Omental fat pad (tissue), 4 donors: Measurements from ENCODE around the gene HTR2B. TPM values are rescaled to one million over a fixed set of nuclear protein-coding genes. Genes with fewer than 3 reads are reported as not detected.
"Not testable (repeated sequence)": the region's sequence is repeated elsewhere in the genome, so short reads cannot be mapped to it uniquely, and the experiment has no call there.

Experiments
- ATAC-seq: fragments of 150-250 bp; one replicate; pipeline ENCODE4 v1.9.1; 2016; ENCODE audit warnings: mild to moderate bottlenecking, moderate library complexity; ENCODE audit not compliant: low FRiP score
- DNase-seq: peaks from one replicate; pipeline ENCODE4 v3.0.0-alpha.2; 2019; ENCODE audit warnings: low spot score
- CTCF ChIP-seq, 3 donors: fragments of 450-650 bp; IDR thresholded peaks; one replicate each; pipeline ENCODE4 v1.5.1; 2016 to 2017; ENCODE audit warnings: antibody characterized with exemption in 3 of 3, mild to moderate bottlenecking in 3 of 3, moderate library complexity in 2 of 3
- small RNA-seq: library from RNA; depleted of rRNA; stranded (forward); fragments of <200 nt; gene quantifications from one replicate; pipeline ENCODE3, GENCODE V24; 2016
- total RNA-seq, 4 donors: library from RNA; depleted of rRNA; stranded (reverse); fragments of >200 nt; gene quantifications; one replicate each; pipeline ENCODE4 v1.1.0, GENCODE V29; 2016

HTR2B gene
- total RNA-seq, 4 donors from 2014 or later: 0.37 to 1.5 (median 0.87) TPM

GRCh38 chr2:231068525-231069222 is 56.2 kb downstream of the HTR2B start:
- DNase-seq (no peak), ATAC-seq (no peak)
- no peak for TF ChIP-seq CTCF (IDR thresholded peaks at IDR 0.05)

DNA sequence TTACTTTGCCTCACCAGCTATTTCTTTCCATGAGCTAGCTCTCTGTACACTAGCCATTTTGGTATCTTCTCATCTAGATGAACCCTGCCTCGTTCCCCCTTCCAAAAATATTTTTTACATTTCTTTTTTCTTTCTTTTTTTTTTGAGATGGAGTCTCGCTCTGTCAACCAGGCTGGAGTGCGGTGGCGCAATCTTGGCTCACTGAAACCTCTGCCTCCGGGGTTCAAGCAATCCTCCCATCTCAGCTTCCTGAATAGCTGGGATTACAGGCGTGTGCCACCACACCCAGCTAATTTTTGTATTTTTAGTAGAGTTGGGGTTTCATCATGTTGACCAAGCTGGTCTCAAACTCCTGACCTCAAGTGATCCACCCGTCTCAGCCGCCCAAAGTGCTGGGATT is 57.3 kb downstream of the HTR2B start:
- DNase-seq, ATAC-seq: not testable (repeated sequence)

- no peak for TF ChIP-seq CTCF (IDR thresholded peaks at IDR 0.05)
- ATAC-seq: no peak
Observed at GRCh38 chr2:231065966-231066365, 58.9 kb downstream of the HTR2B start.

DNA sequence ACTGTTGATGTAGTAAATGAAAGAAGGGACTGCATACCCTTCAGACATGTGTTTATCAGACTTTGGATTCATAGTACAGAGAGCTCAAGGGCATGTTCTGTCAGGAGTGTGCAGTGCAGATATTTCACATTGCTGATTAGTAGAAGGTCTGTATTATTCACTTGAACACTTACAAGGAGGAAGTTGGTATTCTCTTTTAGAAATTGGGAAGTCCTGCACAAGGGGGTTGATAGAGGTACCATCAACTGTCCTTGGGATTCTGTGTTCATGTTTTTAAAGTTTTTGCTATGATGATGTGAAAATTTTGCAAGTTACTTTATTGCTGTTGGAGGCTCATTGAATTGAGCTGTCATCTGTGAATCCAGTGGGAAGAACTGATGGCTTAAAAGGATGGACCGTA is 61.5 kb downstream of the HTR2B start:
- ATAC-seq (no peak), DNase-seq (no peak)
- no peak for TF ChIP-seq CTCF (IDR thresholded peaks at IDR 0.05)

More at GRCh38 chr2:231065966-231066365, 58.9 kb downstream of the HTR2B start:
- no peak for DNase-seq

- ATAC-seq (no peak), DNase-seq (no peak)
- TF ChIP-seq CTCF (IDR thresholded peaks at IDR 0.05): no peak
Observed at GRCh38 chr2:231062776-231063175, 62.1 kb downstream of the HTR2B start.

- ATAC-seq (no peak), DNase-seq (no peak)
- no peak for TF ChIP-seq CTCF (IDR thresholded peaks at IDR 0.05)
Observed at GRCh38 chr2:231059756-231060155, 65.1 kb downstream of the HTR2B start.

DNA sequence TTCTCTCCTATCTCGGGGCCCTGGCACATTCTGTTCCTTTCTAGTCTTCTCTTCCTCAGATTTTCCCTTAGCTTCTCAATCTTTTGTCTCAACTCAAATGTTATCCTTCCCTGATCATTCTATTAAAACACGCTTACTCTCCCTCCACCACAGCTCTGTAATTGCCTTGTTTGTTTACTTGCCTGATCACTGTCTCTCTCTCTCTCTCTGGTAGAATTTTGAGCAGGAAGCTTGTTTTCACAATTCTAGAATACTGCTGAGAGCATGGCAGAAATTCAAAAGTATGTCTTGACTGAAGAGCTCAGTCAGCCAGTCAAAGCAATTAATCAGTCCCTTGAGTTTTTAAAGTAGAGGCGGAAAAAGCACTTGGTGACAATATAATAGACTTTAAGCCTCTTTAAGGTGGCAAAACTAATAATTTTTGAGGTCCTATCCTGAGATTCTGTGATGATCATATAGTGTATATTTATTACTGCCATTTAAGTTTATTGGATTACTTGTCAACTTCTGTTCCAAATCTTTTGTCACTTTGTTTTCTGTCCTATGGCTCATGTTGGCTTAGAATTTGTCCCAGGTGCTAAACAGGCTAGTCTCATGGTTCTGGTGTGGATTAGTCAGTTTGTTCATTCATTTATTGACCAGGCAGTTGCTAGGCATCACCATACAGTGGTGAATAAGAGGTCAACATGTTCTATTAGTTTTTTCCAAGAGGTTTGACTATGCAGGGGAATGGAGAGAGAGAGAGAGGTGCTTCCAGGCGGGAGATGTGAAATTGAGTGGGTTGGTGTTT is 65.9 kb downstream of the HTR2B start:
- DNase-seq (no peak), ATAC-seq (no peak)
- no peak for TF ChIP-seq CTCF (IDR thresholded peaks at IDR 0.05)

Small RNAs within 50 kb of the gene (small RNA-seq; reads per million reads assigned to genes)
- not detected for gene RNU1-93P

Other genes with a start within 250 kb of the HTR2B start
- gene GPR55, start 199.8 kb downstream of the HTR2B start, total RNA-seq: under 1 TPM in 2 of 4 donors, not detected in 2; 0.12 to 0.19 TPM
- not detected for gene SPATA3, start 128.9 kb downstream of the HTR2B start, total RNA-seq
- gene C2orf72, start 87.5 kb downstream of the HTR2B start, total RNA-seq: under 1 TPM in 1 of 4 donors, not detected in 3; 0.19 TPM
- 100 to 1,000 TPM in 1 of 4 donors, 10 to 100 TPM in 3; 64.8 to 119 (median 74.1) TPM for gene PSMD1, start 68.2 kb downstream of the HTR2B start, total RNA-seq
- gene ARMC9, start 73.6 kb upstream of the HTR2B start, total RNA-seq: 10 to 100 TPM in 1 of 4 donors, 1 to 10 TPM in 3; 2.8 to 15.9 (median 6.6) TPM